Measurements from ENCODE around the gene CUEDC1.

DNA sequence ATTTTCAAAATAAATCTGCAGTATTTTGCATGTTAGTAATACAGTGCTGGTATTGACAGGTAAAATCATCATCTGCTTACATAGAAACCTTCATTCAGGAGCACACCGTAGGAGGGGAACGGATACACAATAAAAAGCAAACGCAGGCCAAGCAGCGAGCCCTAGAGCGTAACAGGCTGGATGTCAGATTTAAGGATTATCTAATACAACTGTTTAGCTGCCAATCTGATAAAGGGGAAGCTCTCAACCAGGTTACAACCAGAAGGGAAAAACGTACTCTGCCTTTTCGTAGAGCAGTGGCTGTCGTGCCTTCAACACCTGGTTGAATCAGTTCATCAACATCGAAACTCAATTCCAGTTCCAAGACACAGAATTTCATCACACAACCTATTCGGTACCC, 16.4 kb upstream of the CUEDC1 start:
- no peak for TF ChIP-seq EZH2phosphoT487 (IDR thresholded peaks at IDR 0.05; ENCODE audit: insufficient read depth, low read depth)
- no peak for TF ChIP-seq EZH2 (IDR thresholded peaks at IDR 0.05; ENCODE audit: insufficient read depth, poor library complexity, severe bottlenecking)
